Epithelial cell of proximal tubule (primary cell): Measurements from ENCODE around the gene FCHSD2. TPM values are rescaled to one million over a fixed set of nuclear protein-coding genes. Genes with fewer than 3 reads are reported as not detected.
A peak's percentile ranks its signal among the peaks of the same experiment; 100 is the strongest.

Experiments used
- DNase-seq: peaks from one replicate; pipeline ENCODE4 v3.0.0-alpha.2; 2011; ENCODE audit warnings: low read depth
- H3K4me3 ChIP-seq: 2 replicates; pipeline ENCODE4 v1.5.1; 2011; ENCODE audit warnings: low read depth, mild to moderate bottlenecking, low read length
- CTCF ChIP-seq: conservative IDR thresholded peaks from 2 replicates; pipeline ENCODE4 v1.5.1; 2012; ENCODE audit warnings: low read depth, mild to moderate bottlenecking, low read length
- total RNA-seq: library from RNA; depleted of rRNA; stranded (reverse); fragments of >200 nt; gene quantifications from 2 replicates; pipeline ENCODE4 v1.2.3, GENCODE V29; 2015

Gene FCHSD2
- total RNA-seq, 1 donor from 2014 or later = 8.8 TPM

DNA sequence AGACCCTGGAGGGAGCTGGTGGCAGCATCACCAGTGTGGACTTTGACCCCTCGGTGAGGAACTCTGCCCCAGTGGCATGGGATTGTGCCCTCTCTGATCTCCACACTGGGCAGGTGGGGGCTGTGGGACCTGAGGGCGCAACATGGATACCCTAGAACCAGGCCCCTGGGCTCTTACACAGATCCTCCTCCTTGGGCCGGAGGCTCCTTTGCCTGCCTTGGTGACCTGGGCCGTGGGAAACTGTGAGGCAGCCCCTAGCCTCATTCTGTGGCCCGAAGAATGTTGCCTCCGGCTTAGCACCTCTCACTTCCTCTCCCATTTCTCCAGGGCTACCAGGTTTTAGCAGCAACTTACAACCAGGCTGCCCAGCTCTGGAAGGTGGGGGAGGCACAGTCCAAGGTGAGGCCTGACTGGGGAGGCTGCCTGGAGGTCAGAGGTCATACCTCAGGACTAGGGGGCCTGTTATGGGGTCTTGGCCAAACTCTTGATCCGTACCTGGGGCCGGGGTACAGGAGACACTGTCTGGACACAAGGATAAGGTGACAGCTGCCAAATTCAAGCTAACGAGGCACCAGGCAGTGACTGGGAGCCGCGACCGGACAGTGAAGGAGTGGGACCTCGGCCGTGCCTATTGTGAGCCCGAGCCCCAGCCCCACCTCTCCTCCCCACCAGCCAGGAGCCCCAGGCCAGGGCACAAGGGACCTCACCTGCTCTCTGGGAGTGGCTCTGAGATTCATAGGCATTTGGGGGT, 315.8 kb downstream of the FCHSD2 start:
- H3K4me3 ChIP-seq = no peak overlapping the region
- no peak for DNase-seq
- TF ChIP-seq CTCF = no peak

DNA sequence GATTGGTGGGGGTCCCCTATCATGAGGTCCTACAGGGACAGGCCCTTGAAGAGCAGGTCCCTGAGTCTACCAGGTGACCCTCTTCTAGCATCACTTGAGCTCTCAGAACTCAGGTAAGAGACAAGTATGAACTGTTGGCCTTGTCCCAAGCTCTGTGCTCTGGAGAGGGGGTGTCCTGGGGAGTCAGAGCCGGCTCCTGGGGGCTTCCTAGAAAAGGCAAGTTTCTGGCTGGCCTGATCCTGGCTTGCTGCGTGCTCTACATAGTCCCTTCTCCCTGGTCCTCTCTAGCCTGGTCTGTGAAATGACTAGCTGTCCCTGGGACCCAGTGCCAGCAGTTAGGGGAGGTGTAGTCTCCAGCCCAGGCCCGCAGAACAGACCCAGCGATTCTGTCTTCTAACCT, 316.5 kb downstream of the FCHSD2 start:
- no peak for TF ChIP-seq CTCF
- H3K4me3 ChIP-seq = no peak overlapping the region
- no peak for DNase-seq

GRCh38 chr11:72824811-72825505, 317.2 kb downstream of the FCHSD2 start:
- H3K4me3 ChIP-seq = no peak overlapping the region
- no peak for TF ChIP-seq CTCF
- no peak for DNase-seq

GRCh38 chr11:72824020-72824419, 318.1 kb downstream of the FCHSD2 start:
- H3K4me3 ChIP-seq = no peak overlapping the region
- no peak for DNase-seq
- TF ChIP-seq CTCF = no peak

DNA sequence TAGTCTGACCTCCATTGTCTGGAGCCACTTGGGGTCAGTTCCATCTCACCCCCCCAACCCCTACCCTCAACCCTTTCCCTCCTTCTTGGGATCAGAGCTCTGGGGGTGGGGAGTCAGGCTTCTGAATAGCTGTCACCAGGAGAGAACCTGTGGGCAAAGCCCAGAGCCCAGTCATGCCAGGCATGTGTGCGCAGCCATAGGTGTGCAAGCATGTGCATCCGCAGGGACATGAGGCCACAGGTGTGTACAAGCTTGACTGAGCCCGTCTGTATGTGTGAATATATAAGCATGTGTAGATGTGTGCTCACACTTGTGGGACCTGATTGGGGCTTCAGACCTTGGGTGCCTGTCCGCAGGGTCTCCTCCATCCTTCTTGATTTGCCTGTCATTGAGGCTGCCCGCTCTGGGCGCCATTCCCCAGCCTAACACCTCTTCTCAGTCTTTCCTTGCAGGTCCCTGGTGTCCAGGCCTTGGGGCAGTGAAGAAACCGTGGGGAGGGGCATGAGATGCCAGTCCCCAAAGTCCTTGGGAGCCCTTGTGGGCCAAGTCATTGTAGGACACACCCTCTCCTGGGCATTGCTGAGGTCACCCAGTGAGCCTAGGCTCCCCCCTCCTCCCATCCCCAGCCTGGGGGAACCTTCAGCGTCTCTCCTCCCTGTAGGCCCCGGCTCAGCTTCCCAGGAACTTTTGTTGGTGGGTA, 318.9 kb downstream of the FCHSD2 start:
- DNase-seq = no peak
- no peak for TF ChIP-seq CTCF
- H3K4me3 ChIP-seq = no peak overlapping the region

- H3K4me3 ChIP-seq = peak overlapping the region; percentile 58
- no peak for TF ChIP-seq CTCF
- no peak for DNase-seq
These were observed 320.0 kb downstream of the FCHSD2 start for GRCh38 chr11:72821920-72822799.
